H1 (cell line): ENCODE measurements around the gene GCNT1. TPM values are rescaled to one million over a fixed set of nuclear protein-coding genes. Genes with fewer than 3 reads are reported as not detected.

ENCODE experiments used
- ASH2L ChIP-seq: fragments of 200-600, 300-600 bp; sonication (generic); IDR thresholded peaks from one replicate; pipeline ENCODE4 v1.7.1; 2017; ENCODE audit warnings: low read length
- SIX5 ChIP-seq: IDR thresholded peaks from 2 replicates; pipeline ENCODE4 v1.6.1; 2011; ENCODE audit warnings: mild to moderate bottlenecking, low read depth, low read length
- polyA plus RNA-seq, 7 experiments: library from polyadenylated mRNA; depleted of rRNA in 3 of 7; stranded (reverse) in 5 of 7; unstranded in 2 of 7; fragments of >200 nt in 5 of 7; fragments of 200-250 nt in 2 of 7; gene quantifications; 1 replicate in 5 of 7; 2 replicates in 1 of 7; 4 replicates in 1 of 7; pipeline versions ENCODE4 v1.2.1 to v1.2.3, GENCODE V29; 2011 to 2013; ENCODE audit warnings: missing spikeins in 2 of 7, mixed read lengths in 2 of 7
- total RNA-seq: library from RNA; stranded (reverse); fragmentation: NEBNext Ultra II Directional; extraction: Animal tissue kit (Norgen Biotek cat#: 25700); gene quantifications from 2 replicates; pipeline ENCODE4 v1.2.1, GENCODE V29; 2021

Gene GCNT1
- total and polyA plus RNA-seq, 2 of the 8 experiments (the other 6 are each of a cell fraction or from before 2014, with no cell fraction given): 13.0 to 16.5 TPM

GRCh38 chr9:76443887-76444286 is 15.1 kb upstream of the GCNT1 start (continued):
- TF ChIP-seq SIX5: no peak
- TF ChIP-seq ASH2L: no peak
